Fibroblast of mammary gland (primary cell): Measurements from ENCODE around the gene CAPN13.
"Not testable (repeated sequence)": the region's sequence is repeated elsewhere in the genome, so short reads cannot be mapped to it uniquely, and the experiment has no call there.

Experiments
- DNase-seq: peaks from one replicate; pipeline ENCODE4 v3.0.0-alpha.2; 2010; ENCODE audit warnings: low read depth
- H3K4me3 ChIP-seq: 2 replicates; pipeline ENCODE4 v1.5.1; 2011; ENCODE audit warnings: low read depth, mild to moderate bottlenecking, low read length, moderate library complexity; ENCODE audit not compliant: control insufficient read depth
- CTCF ChIP-seq: conservative IDR thresholded peaks from 2 replicates; pipeline ENCODE4 v1.5.1; 2011; ENCODE audit warnings: low read depth, low read length, inconsistent platforms; ENCODE audit not compliant: control insufficient read depth, insufficient read depth

Gene CAPN13

GRCh38 chr2:30704309-30705020, 102.8 kb downstream of the CAPN13 start:
- no peak for TF ChIP-seq CTCF
- DNase-seq = no peak
- no peak overlapping the region for H3K4me3 ChIP-seq

- TF ChIP-seq CTCF = no peak
- DNase-seq = no peak
- H3K4me3 ChIP-seq = no peak overlapping the region
Observed at GRCh38 chr2:30702694-30703093, 104.6 kb downstream of the CAPN13 start.

GRCh38 chr2:30701782-30702181, 105.5 kb downstream of the CAPN13 start:
- H3K4me3 ChIP-seq = no peak overlapping the region
- TF ChIP-seq CTCF = no peak
- no peak for DNase-seq

- not testable (repeated sequence) for H3K4me3 ChIP-seq, DNase-seq
Observed at GRCh38 chr2:30697242-30698103, 109.8 kb downstream of the CAPN13 start.

GRCh38 chr2:30695749-30696148, 111.5 kb downstream of the CAPN13 start:
- H3K4me3 ChIP-seq = no peak overlapping the region
- no peak for DNase-seq
- TF ChIP-seq CTCF = no peak

GRCh38 chr2:30694286-30695055, 112.8 kb downstream of the CAPN13 start:
- DNase-seq = no peak
- H3K4me3 ChIP-seq = no peak overlapping the region
- TF ChIP-seq CTCF = no peak
